H54 (cell line): ENCODE results near the gene KAT6B.

Experiments
- DNase-seq: peaks from one replicate; pipeline ENCODE4 v3.0.0; 2011; ENCODE audit warnings: low spot score, mixed read lengths; ENCODE audit not compliant: insufficient read length
- FAIRE-seq: peaks from 3 replicates; lab custom pipeline; 2011; peaks lifted over from hg19 to GRCh38; lab: Jason Lieb, UNC
- POLR2A ChIP-seq: IDR thresholded peaks from 2 replicates; pipeline ENCODE4 v1.6.1; 2011; ENCODE audit warnings: low read depth, mild to moderate bottlenecking, low read length

Gene KAT6B

GRCh38 chr10:74835963-74836362 lies 9.6 kb downstream of the KAT6B start:
- DNase-seq, result no peak
- TF ChIP-seq POLR2A, result no peak
- peak; percentile 78 for FAIRE-seq

DNA sequence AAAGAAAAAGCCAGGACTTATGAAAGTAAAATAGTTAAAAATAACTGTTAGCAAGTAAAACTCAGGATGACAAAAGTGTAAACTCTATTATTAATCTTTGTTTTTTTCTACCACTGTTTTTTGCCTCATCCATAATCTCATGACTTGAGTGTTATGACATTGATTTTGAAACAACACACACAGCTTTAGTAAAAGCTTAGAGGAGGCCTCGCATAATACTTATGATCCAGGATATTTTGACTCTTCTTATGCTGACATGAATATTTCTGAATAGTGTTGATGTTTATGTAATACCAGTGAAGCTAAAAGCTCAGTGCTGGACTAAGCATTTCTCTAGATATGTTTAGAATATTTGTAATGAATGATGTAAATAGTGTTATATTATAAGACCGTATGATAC lies 10.5 kb downstream of the KAT6B start:
- DNase-seq, result no peak
- no peak for TF ChIP-seq POLR2A
- FAIRE-seq, result no peak

DNA sequence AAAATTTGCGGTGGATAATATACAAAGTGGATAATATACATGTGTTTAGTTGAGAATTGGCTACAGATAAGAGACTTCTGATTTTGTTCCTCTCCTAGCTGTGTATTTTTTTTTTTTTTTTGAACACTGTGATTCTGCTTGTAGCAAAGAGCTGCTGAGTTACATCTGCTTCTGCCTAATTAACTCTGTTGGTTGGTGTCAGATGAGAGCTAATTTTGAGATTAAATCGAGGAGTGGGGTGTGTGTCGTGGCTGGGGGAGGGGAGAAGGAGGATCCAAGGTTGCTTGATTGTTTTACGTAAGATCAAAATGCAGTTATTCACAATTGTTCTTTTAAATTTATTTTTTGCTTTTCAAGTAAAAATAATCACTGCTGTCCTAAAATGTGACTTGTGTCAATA lies 11.3 kb downstream of the KAT6B start:
- no peak for FAIRE-seq
- TF ChIP-seq POLR2A, result no peak

GRCh38 chr10:74839708-74840107 lies 13.3 kb downstream of the KAT6B start:
- DNase-seq, result no peak
- TF ChIP-seq POLR2A, result no peak
- FAIRE-seq, result peak; percentile 27

More for the DNA sequence above, 11.3 kb downstream of the KAT6B start:
- DNase-seq, result no peak

DNA sequence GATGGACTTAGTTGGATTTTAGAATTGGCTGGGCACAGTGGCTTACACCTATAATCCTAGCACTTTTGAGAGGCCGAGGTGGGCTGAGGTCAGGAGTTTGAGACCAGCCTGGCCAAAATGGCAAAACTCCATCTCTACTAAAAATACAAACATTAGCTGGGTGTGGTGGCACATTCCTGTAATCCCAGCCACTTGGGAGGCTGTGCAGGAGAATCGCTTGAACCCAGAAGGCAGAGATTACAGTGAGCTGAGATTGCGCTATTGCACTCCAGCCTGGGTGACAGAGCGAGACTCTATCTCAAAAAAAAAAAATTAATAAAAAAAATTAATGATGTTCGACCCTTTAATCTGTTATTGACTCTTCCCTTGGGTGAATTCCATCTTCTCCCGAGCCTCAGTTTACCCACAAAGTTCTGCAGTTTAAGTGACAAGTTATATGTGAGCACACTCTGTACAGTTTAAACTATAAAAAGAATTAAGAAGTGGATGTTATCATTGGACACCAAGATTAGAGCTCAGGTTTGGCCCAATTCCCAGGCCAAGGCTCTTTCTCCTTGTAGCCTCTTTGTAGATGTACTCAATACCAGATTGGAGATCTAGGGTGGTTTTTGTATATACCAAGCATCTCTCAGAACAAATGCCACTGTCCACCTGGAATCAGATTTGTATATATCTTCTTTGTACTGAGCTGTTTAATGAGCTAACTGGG lies 15.0 kb downstream of the KAT6B start:
- FAIRE-seq (peak; percentile 30), DNase-seq (no peak)
- TF ChIP-seq POLR2A, result no peak

- DNase-seq (no peak), FAIRE-seq (peak; percentile 62)
- no peak for TF ChIP-seq POLR2A
These were observed 16.0 kb downstream of the KAT6B start for GRCh38 chr10:74842301-74842954.

- FAIRE-seq (no peak), DNase-seq (no peak)
- no peak for TF ChIP-seq POLR2A
These were observed 20.6 kb downstream of the KAT6B start for GRCh38 chr10:74846958-74847357.

DNA sequence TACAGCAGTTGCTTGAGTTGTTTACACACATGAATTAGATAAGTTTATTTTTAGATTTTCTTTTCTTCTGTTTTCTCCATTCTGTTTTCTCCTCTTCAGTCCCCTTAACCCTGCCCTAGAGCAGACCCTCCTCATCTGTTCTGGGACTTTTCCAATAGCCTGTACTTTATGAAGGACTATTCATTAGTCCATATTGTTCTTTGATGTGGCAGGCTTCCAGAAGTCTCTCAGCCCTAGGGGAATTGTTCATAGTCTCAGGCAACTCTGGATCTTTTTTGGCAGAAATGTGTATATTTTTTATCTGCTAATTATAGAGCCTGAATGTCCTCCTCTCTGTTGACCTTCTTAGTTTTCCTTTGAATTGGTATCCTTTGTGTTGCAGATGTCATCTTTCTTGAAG lies 25.4 kb downstream of the KAT6B start:
- FAIRE-seq (no peak), DNase-seq (no peak)
- no peak for TF ChIP-seq POLR2A

DNA sequence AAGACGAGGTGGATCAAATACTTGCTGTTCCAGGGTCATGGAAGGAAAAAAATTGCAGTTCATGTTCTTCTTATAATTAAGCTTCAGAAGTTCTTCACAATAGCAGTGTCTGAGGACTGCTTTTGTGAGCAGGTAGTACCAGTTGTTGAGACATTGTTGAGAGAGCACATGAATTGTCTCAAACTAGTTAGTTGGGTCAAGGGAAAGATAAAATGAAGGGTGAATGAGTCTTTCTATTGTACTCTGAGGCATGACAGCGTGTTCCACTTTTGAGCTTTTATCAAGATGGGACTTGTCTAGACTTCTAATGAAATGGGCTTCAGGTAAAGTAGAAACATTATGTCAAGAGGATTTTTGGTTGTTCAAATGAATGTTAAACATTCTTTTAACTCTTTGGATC lies 26.0 kb downstream of the KAT6B start:
- TF ChIP-seq POLR2A, result no peak
- DNase-seq (no peak), FAIRE-seq (peak; percentile 85)

GRCh38 chr10:74854610-74855009 lies 28.2 kb downstream of the KAT6B start:
- FAIRE-seq, result peak; percentile 55
- no peak for TF ChIP-seq POLR2A
- no peak for DNase-seq

GRCh38 chr10:74855027-74855426 lies 28.6 kb downstream of the KAT6B start:
- no peak for DNase-seq
- FAIRE-seq, result peak; percentile 30
- TF ChIP-seq POLR2A, result no peak

DNA sequence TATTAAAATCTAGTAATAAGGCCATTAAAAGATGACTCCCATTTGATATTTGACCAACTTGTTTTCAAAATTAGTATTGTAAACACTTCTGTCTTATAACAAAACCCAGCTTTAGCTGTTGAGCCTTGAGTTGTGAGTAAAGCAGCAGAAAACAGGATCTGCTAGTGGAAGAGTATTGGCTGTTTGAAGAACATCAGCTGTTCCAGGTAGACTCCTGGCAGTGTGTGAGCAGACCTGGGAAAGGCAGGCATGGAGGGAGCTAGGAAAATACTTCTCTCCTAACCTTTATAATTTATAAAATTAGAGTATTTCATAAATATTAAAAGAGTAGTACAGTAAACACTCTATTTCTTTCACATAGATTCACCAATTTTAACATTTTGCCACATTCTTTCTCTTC lies 29.0 kb downstream of the KAT6B start:
- TF ChIP-seq POLR2A, result no peak
- DNase-seq (no peak), FAIRE-seq (no peak)

- FAIRE-seq (no peak), DNase-seq (no peak)
- no peak for TF ChIP-seq POLR2A
These were observed 30.5 kb downstream of the KAT6B start for GRCh38 chr10:74856940-74857339.

GRCh38 chr10:74857586-74857985 lies 31.2 kb downstream of the KAT6B start:
- FAIRE-seq (no peak), DNase-seq (no peak)
- TF ChIP-seq POLR2A, result no peak

DNA sequence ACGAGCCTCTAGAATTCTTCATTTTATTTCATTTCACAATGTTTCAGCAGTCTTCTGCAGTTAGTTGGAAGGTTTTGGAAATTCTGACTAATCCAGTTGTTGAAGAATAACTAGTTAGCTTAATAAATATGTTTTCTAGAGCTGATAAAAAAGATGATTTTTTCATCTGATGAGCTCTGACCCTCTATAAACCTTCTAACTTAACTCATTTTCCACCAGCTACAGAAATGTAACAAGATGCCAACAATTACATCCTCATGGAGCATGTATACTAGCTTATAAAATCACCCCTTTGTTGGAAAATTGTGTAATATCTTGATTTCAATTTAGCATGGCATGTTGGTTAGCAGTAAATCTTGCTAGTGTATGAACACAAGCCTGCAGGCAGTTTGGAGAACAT lies 33.1 kb downstream of the KAT6B start:
- TF ChIP-seq POLR2A, result no peak
- DNase-seq (no peak), FAIRE-seq (no peak)
